ENCODE data around the gene PRR19. TPM values are rescaled to one million over a fixed set of nuclear protein-coding genes. Genes with fewer than 3 reads are reported as not detected.
"Not testable (repeated sequence)": the region's sequence is repeated elsewhere in the genome, so short reads cannot be mapped to it uniquely, and the experiment has no call there.

Gene PRR19
- polyA plus RNA-seq, 2 donors, result 0.81 to 1.1 TPM

- Histone ChIP-seq H3K4me3 (ENCODE audit: low read depth in 1 of 2, low read length in 2 of 2) (no peak overlapping the region), H3K4me1 (ENCODE audit: control insufficient read depth in 2 of 2, insufficient read depth in 2 of 2, low read length in 1 of 2) (no peaks in the 10 kb centered on the region), H3K27ac (ENCODE audit: low read depth in 2 of 2, low read length in 1 of 2) (no peak overlapping the region), H3K9me3 (ENCODE audit: control insufficient read depth in 2 of 2, insufficient read depth in 1 of 2, low read depth in 1 of 2, low read length in 1 of 2) (no peaks in the 10 kb centered on the region), H3K36me3 (ENCODE audit: control insufficient read depth in 2 of 2, insufficient read depth in 2 of 2, low read length in 1 of 2) (no peaks in the 10 kb centered on the region), H3K27me3 (ENCODE audit: control insufficient read depth in 1 of 2, insufficient read depth in 2 of 2, low read length in 2 of 2) (no peaks in the 10 kb centered on the region)
- 95% methylated on average over 3 of the region's 3 CpGs for WGBS, 2 donors
Measured at GRCh38 chr19:42261763-42262162, 40.2 kb upstream of the PRR19 start.

GRCh38 chr19:42266105-42266504, 35.8 kb upstream of the PRR19 start:
- H3K36me3 ChIP-seq (ENCODE audit: control insufficient read depth in 2 of 2, insufficient read depth in 2 of 2, low read length in 1 of 2); H3K27me3 ChIP-seq (ENCODE audit: control insufficient read depth in 1 of 2, insufficient read depth in 2 of 2, low read length in 2 of 2); H3K4me3 ChIP-seq (ENCODE audit: low read depth in 1 of 2, low read length in 2 of 2); H3K27ac ChIP-seq (ENCODE audit: low read depth in 2 of 2, low read length in 1 of 2); H3K9me3 ChIP-seq (ENCODE audit: control insufficient read depth in 2 of 2, insufficient read depth in 1 of 2, low read depth in 1 of 2, low read length in 1 of 2): not testable (repeated sequence)
- peaks cover 8 to 11% of the 10 kb centered on the region in 2 donors for H3K4me1 ChIP-seq (ENCODE audit: control insufficient read depth in 2 of 2, insufficient read depth in 2 of 2, low read length in 1 of 2)
- WGBS, 2 donors, result 88 to 94% methylated on average over 4 of the region's 4 CpGs

- peaks cover 8 to 19% of the 10 kb centered on the region in 2 donors for H3K4me1 ChIP-seq (ENCODE audit: control insufficient read depth in 2 of 2, insufficient read depth in 2 of 2, low read length in 1 of 2)
- not testable (repeated sequence) for H3K4me3 ChIP-seq (ENCODE audit: low read depth in 1 of 2, low read length in 2 of 2); H3K9me3 ChIP-seq (ENCODE audit: control insufficient read depth in 2 of 2, insufficient read depth in 1 of 2, low read depth in 1 of 2, low read length in 1 of 2); H3K27me3 ChIP-seq (ENCODE audit: control insufficient read depth in 1 of 2, insufficient read depth in 2 of 2, low read length in 2 of 2); H3K27ac ChIP-seq (ENCODE audit: low read depth in 2 of 2, low read length in 1 of 2); H3K36me3 ChIP-seq (ENCODE audit: control insufficient read depth in 2 of 2, insufficient read depth in 2 of 2, low read length in 1 of 2)
- 90 to 91% methylated on average over 22 to 25 of the region's 25 CpGs for WGBS, 2 donors
Measured at GRCh38 chr19:42266928-42267603, 34.9 kb upstream of the PRR19 start.

- H3K36me3 ChIP-seq (ENCODE audit: control insufficient read depth in 2 of 2, insufficient read depth in 2 of 2, low read length in 1 of 2), result peaks cover 0 to 11% of the 10 kb centered on the region in 2 donors
- no peaks in the 10 kb centered on the region for H3K27me3 ChIP-seq (ENCODE audit: control insufficient read depth in 1 of 2, insufficient read depth in 2 of 2, low read length in 2 of 2)
- peak overlapping the region; percentile 36 to 41 for H3K4me3 ChIP-seq (ENCODE audit: low read depth in 1 of 2, low read length in 2 of 2)
- H3K4me1 ChIP-seq (ENCODE audit: control insufficient read depth in 2 of 2, insufficient read depth in 2 of 2, low read length in 1 of 2), result peaks cover 8 to 19% of the 10 kb centered on the region in 2 donors
- 7% methylated on average over 13 of the region's 13 CpGs for WGBS, 2 donors
- H3K9me3 ChIP-seq (ENCODE audit: control insufficient read depth in 2 of 2, insufficient read depth in 1 of 2, low read depth in 1 of 2, low read length in 1 of 2), result no peaks in the 10 kb centered on the region
- H3K27ac ChIP-seq (ENCODE audit: low read depth in 2 of 2, low read length in 1 of 2), result peak overlapping the region; percentile 79 to 83
Measured at GRCh38 chr19:42267644-42268141, 34.2 kb upstream of the PRR19 start.

GRCh38 chr19:42268142-42268703, 33.7 kb upstream of the PRR19 start:
- Histone ChIP-seq H3K27ac (ENCODE audit: low read depth in 2 of 2, low read length in 1 of 2) (peak overlapping the region; percentile 98 to 99), H3K9me3 (ENCODE audit: control insufficient read depth in 2 of 2, insufficient read depth in 1 of 2, low read depth in 1 of 2, low read length in 1 of 2) (no peaks in the 10 kb centered on the region), H3K27me3 (ENCODE audit: control insufficient read depth in 1 of 2, insufficient read depth in 2 of 2, low read length in 2 of 2) (no peaks in the 10 kb centered on the region), H3K4me3 (ENCODE audit: low read depth in 1 of 2, low read length in 2 of 2) (peak overlapping the region; percentile 52 to 82), H3K36me3 (ENCODE audit: control insufficient read depth in 2 of 2, insufficient read depth in 2 of 2, low read length in 1 of 2) (peaks cover 0 to 16% of the 10 kb centered on the region in 2 donors), H3K4me1 (ENCODE audit: control insufficient read depth in 2 of 2, insufficient read depth in 2 of 2, low read length in 1 of 2) (peaks cover 8 to 19% of the 10 kb centered on the region in 2 donors)
- 0% methylated on average over 46 of the region's 46 CpGs for WGBS, 2 donors

GRCh38 chr19:42268704-42269477, 33.0 kb upstream of the PRR19 start, which contains the start of gene CIC:
Gene CIC, plus strand, starts transcription at chr19:42269252. Its CDS starts 2,532 bp downstream, at chr19:42271784.
- Histone ChIP-seq H3K27ac (ENCODE audit: low read depth in 2 of 2, low read length in 1 of 2) (peak within 1 kb of the TSS; percentile 98 to 99), H3K4me3 (ENCODE audit: low read depth in 1 of 2, low read length in 2 of 2) (peak within 1 kb of the TSS; percentile 59 to 82), H3K9me3 (ENCODE audit: control insufficient read depth in 2 of 2, insufficient read depth in 1 of 2, low read depth in 1 of 2, low read length in 1 of 2) (no peaks in the 10 kb centered on the region), H3K36me3 (ENCODE audit: control insufficient read depth in 2 of 2, insufficient read depth in 2 of 2, low read length in 1 of 2) (peaks cover 0 to 23% of the 10 kb centered on the region in 2 donors), H3K4me1 (ENCODE audit: control insufficient read depth in 2 of 2, insufficient read depth in 2 of 2, low read length in 1 of 2) (peaks cover 8 to 22% of the 10 kb centered on the region in 2 donors), H3K27me3 (ENCODE audit: control insufficient read depth in 1 of 2, insufficient read depth in 2 of 2, low read length in 2 of 2) (no peaks in the 10 kb centered on the region)
- 1 to 2% methylated on average over 51 to 52 of the region's 52 CpGs for WGBS, 2 donors

- no peaks in the 10 kb centered on the region for H3K9me3 ChIP-seq (ENCODE audit: control insufficient read depth in 2 of 2, insufficient read depth in 1 of 2, low read depth in 1 of 2, low read length in 1 of 2)
- peak overlapping the region; percentile 57 to 59 for H3K4me3 ChIP-seq (ENCODE audit: low read depth in 1 of 2, low read length in 2 of 2)
- peak overlapping the region; percentile 94 to 99 for H3K27ac ChIP-seq (ENCODE audit: low read depth in 2 of 2, low read length in 1 of 2)
- peaks cover 8 to 27% of the 10 kb centered on the region in 2 donors for H3K4me1 ChIP-seq (ENCODE audit: control insufficient read depth in 2 of 2, insufficient read depth in 2 of 2, low read length in 1 of 2)
- no peaks in the 10 kb centered on the region for H3K27me3 ChIP-seq (ENCODE audit: control insufficient read depth in 1 of 2, insufficient read depth in 2 of 2, low read length in 2 of 2)
- 22 to 31% methylated on average over 10 of the region's 10 CpGs for WGBS, 2 donors
- H3K36me3 ChIP-seq (ENCODE audit: control insufficient read depth in 2 of 2, insufficient read depth in 2 of 2, low read length in 1 of 2), result peaks cover 0 to 29% of the 10 kb centered on the region in 2 donors
Measured at GRCh38 chr19:42269478-42270345, 32.2 kb upstream of the PRR19 start.

GRCh38 chr19:42270346-42271044, 31.4 kb upstream of the PRR19 start:
- Histone ChIP-seq H3K4me3 (ENCODE audit: low read depth in 1 of 2, low read length in 2 of 2) (peak overlapping the region; percentile 57 to 59), H3K27ac (ENCODE audit: low read depth in 2 of 2, low read length in 1 of 2) (peak overlapping the region; percentile 94 to 99), H3K36me3 (ENCODE audit: control insufficient read depth in 2 of 2, insufficient read depth in 2 of 2, low read length in 1 of 2) (peaks cover 0 to 34% of the 10 kb centered on the region in 2 donors), H3K27me3 (ENCODE audit: control insufficient read depth in 1 of 2, insufficient read depth in 2 of 2, low read length in 2 of 2) (no peaks in the 10 kb centered on the region), H3K9me3 (ENCODE audit: control insufficient read depth in 2 of 2, insufficient read depth in 1 of 2, low read depth in 1 of 2, low read length in 1 of 2) (no peaks in the 10 kb centered on the region), H3K4me1 (ENCODE audit: control insufficient read depth in 2 of 2, insufficient read depth in 2 of 2, low read length in 1 of 2) (peaks cover 8 to 32% of the 10 kb centered on the region in 2 donors)
- WGBS, 2 donors, result 11 to 15% methylated on average over 17 to 18 of the region's 18 CpGs
